GM18873 (cell line): ENCODE results near the gene ROBO2.
"Not testable (repeated sequence)": the region's sequence is repeated elsewhere in the genome, so short reads cannot be mapped to it uniquely, and the experiment has no call there.

Experiments used
- ATAC-seq: cut with Tn5 transposase; IDR thresholded peaks from one replicate; pipeline ENCODE4 v1.9.1; 2021; ENCODE audit warnings: mild to moderate bottlenecking, moderate library complexity, moderate number of reproducible peaks; ENCODE audit not compliant: unreplicated experiment, low FRiP score

The ROBO2 gene

GRCh38 chr3:77381431-77381830 lies 341.5 kb downstream of the ROBO2 start:
- no peak for ATAC-seq

GRCh38 chr3:77392181-77392580 lies 352.3 kb downstream of the ROBO2 start:
- ATAC-seq = no peak

DNA sequence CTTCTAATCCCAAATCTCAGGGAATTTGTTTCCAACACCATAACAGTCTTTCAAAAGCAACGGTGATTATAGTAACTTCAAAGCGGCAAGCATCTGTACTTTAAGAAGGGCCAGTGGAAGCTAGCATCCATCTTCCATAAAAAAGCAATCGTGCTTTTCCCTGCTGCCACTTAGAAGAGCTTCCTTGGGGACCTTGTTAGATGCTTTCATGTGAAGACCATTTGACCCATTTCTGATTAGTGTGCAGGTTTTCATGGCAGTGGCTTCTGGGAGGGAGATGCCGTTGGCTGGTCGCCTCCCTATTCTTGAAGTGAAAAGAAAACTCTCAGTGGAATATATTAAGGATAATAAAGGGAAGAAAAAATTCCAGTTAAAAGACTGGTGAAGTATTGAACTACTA lies 354.1 kb downstream of the ROBO2 start:
- ATAC-seq = no peak

GRCh38 chr3:77404871-77405270 lies 365.0 kb downstream of the ROBO2 start:
- ATAC-seq = no peak

DNA sequence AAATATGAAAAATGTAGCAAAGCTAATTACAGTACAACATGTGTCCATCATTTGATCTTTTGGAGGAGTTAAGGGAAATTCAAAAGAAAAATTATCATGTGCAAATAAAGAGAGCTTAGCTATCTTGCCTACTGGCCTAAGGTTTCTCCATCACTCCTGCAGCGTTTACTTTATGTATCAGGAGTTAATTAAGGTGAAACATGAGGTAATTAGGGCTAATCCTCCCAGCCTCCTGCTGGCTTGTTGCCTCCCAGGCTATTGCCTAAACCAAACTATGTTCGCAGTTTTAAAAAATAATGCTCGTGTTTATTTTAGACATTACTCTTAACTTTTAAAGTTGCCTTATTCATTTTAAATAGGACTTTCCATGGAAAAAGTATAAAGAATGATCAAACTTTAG lies 367.5 kb downstream of the ROBO2 start:
- no peak for ATAC-seq

- not testable (repeated sequence) for ATAC-seq
These were observed 370.4 kb downstream of the ROBO2 start for GRCh38 chr3:77410334-77410733.

- no peak for ATAC-seq
These were observed 371.4 kb downstream of the ROBO2 start for GRCh38 chr3:77411334-77411733.

- no peak for ATAC-seq
These were observed 372.1 kb downstream of the ROBO2 start for GRCh38 chr3:77412021-77412438.

- no peak for ATAC-seq
These were observed 372.7 kb downstream of the ROBO2 start for GRCh38 chr3:77412584-77412983.

DNA sequence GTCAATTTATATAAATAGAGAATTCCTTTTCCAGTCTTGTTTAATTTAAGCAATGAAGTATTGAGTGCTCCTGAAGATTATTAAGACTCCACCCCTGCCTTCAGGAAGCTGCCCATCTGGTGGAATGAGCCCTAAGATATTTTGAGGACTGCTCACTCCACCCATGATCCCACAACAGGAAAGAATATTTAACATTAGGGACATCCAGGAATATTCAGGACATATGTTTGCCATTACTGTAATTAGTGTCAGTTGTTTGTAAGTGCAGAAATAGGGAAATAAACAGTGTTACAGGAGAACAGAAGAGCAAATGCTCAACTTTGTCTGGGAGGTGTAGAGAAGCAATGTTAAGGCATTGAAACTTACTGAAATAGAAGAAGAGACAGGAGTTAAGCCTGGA lies 375.0 kb downstream of the ROBO2 start:
- no peak for ATAC-seq

GRCh38 chr3:77420336-77420735 lies 380.4 kb downstream of the ROBO2 start:
- no peak for ATAC-seq

DNA sequence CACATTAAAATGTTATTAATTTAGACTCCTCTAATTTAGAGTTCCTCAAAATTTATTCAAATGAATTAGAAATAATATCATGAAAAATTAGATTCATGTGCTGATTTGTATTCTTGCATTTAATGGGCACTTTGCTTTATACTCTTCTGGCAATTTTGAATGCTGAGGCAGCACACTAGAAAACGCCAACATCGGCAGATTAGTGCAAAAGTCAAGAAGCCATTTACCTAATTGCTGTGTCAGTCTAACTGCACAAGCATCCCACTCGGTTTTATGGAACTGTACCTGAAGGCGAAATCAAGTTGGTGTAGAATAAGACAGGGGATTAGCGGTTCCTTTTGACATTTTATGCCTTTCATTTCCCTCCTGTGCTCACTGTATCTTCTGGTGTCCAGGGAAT lies 382.0 kb downstream of the ROBO2 start:
- no peak for ATAC-seq

GRCh38 chr3:77426531-77426930 lies 386.6 kb downstream of the ROBO2 start:
- ATAC-seq = no peak

DNA sequence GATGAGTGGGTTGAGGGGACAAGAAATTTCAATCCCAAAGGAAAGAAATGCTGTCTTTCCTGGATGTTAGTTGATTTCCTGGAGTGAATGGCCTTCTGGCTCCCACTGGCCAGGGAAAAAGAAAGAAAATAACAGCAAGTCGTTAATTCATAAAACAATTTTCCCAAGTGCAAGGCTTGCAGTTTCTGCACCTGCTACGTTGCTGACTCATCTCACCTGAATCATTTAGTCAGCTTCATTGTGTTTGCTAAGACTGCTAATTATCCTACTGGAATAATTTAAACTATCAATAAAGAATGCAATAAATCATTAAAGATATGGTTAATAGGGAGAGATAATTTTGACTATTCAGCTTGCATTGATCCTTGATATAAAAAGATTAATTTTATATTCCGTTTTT lies 387.6 kb downstream of the ROBO2 start:
- ATAC-seq = no peak

- no peak for ATAC-seq
These were observed 397.0 kb downstream of the ROBO2 start for GRCh38 chr3:77436908-77437307.

- ATAC-seq = no peak
These were observed 406.2 kb downstream of the ROBO2 start for GRCh38 chr3:77446084-77446483.

DNA sequence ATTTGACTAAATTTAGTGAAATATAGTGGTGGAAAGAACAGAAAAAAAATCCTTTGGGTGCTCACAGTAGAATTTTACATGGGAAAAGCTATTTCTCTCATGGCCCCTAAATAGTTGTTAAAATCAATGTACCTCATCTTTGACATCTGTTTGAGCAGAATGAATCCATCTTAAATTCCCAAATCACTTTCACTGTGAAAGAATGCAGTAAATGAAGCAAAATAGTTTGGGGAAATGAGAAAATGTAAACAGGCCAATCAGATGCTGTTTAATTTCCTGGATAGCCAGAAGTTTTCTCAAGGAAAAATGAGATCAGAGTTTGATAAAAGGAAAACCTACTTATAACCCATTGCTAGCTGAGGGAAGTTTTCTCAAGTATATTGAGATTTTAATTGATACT lies 406.9 kb downstream of the ROBO2 start:
- ATAC-seq = no peak

- ATAC-seq = no peak
These were observed 409.8 kb downstream of the ROBO2 start for GRCh38 chr3:77449459-77450350.

GRCh38 chr3:77456431-77456830 lies 416.5 kb downstream of the ROBO2 start:
- no peak for ATAC-seq

DNA sequence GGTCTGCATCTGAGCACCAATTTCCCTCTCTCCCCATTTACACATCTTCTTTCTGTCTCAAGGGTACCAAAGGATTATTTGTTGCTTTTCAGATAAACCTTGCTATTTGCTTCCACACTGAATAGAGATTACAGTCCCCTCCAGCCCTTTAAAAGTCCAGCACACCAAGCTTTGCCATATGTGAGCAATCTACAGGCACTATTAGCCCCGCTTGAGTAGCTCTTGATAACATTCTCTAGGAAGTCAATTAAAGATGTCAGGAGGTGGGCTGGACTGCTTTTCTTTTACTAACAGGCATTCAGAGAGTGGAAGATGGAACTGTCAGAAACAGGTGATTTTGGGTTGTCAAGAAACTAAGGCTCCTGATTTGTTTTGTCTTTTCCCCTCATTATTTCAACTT lies 417.0 kb downstream of the ROBO2 start:
- ATAC-seq = no peak

GRCh38 chr3:77459926-77460325 lies 420.0 kb downstream of the ROBO2 start:
- no peak for ATAC-seq

- no peak for ATAC-seq
These were observed 420.4 kb downstream of the ROBO2 start for GRCh38 chr3:77460326-77460725.
